HAP-1 (cell line): Measurements from ENCODE around the gene FKBP14.
A peak's percentile ranks its signal among the peaks of the same experiment; 100 is the strongest.

Source experiments
- DNase-seq, 2 experiments: peaks; one replicate each; pipeline ENCODE4 v3.0.0-alpha.2; 2016 to 2020; ENCODE audit warnings: low spot score in 2 of 2
- H3K27me3 ChIP-seq: fragments of 250-450 bp; sonication (Bioruptor Pico); 2 replicates; pipeline ENCODE4 v1.5.1; 2020; ENCODE audit warnings: low read depth, mild to moderate bottlenecking, moderate library complexity
- H3K36me3 ChIP-seq: fragments of 250-450 bp; sonication (Bioruptor Pico); replicated peaks from 2 replicates; pipeline ENCODE4 v1.5.1; 2020; ENCODE audit warnings: mild to moderate bottlenecking
- H3K4me1 ChIP-seq: fragments of 250-450 bp; sonication (Bioruptor Pico); 2 replicates; pipeline ENCODE4 v1.5.1; 2020; ENCODE audit warnings: mild to moderate bottlenecking
- H3K4me3 ChIP-seq: fragments of 250-450 bp; sonication (Bioruptor Pico); 2 replicates; pipeline ENCODE4 v1.5.1; 2020; ENCODE audit warnings: mild to moderate bottlenecking, moderate library complexity
- H3K9me3 ChIP-seq: fragments of 250-450 bp; sonication (Bioruptor Pico); 2 replicates; pipeline ENCODE4 v1.5.1; 2020; ENCODE audit warnings: mild to moderate bottlenecking, moderate library complexity
- in situ Hi-C: fragments of 300-500 bp; cut with MboI; formaldehyde crosslinking; loops from 3 replicates; pipeline ENCODE4 v1.14.3; 2020; ENCODE audit warnings: low sequenced_read_pairs, inconsistent platforms, mixed read lengths

Gene FKBP14

GRCh38 chr7:30027740-30028215 lies 1.3 kb upstream of the FKBP14 start:
- in situ Hi-C loops, result no loop called here
- H3K36me3 ChIP-seq, result no peaks in the 10 kb centered on the region
- peaks cover 27% of the 10 kb centered on the region for H3K4me1 ChIP-seq
- H3K9me3 ChIP-seq, result no peaks in the 10 kb centered on the region
- H3K4me3 ChIP-seq, result peak overlapping the region; percentile 68
- H3K27me3 ChIP-seq, result no peaks in the 10 kb centered on the region
- no peak for DNase-seq

DNA sequence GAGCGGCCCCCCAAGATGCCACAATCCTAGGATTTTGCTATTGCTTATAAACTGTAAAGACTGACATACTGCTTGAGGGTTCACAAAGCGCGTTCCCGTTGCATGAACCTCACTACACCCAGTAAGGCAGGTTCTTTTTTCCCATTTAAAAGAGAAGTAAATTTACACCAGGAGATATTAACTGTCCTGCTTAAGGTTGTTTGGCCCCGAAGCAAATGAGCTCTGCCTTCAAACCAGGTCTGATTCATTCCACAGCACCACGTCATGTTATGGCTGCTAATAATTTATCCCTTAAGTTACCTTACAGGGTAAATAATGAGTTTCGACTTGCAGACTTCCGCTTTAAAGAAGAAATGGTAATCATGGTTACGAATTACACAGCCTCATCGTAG lies 559 bp upstream of the FKBP14 start:
- Histone ChIP-seq H3K4me1 (peaks cover 27% of the 10 kb centered on the region), H3K27me3 (no peaks in the 10 kb centered on the region)
- no peak for DNase-seq

GRCh38 chr7:30023524-30023923 lies 3.0 kb downstream of the FKBP14 start:
- H3K36me3 ChIP-seq, result peaks cover 4% of the 10 kb centered on the region
- H3K9me3 ChIP-seq, result no peaks in the 10 kb centered on the region
- DNase-seq, result no peak
- H3K4me1 ChIP-seq, result peaks cover 19% of the 10 kb centered on the region
- in situ Hi-C loops, result no loop called here
- H3K27me3 ChIP-seq, result no peaks in the 10 kb centered on the region
- no peak overlapping the region for H3K4me3 ChIP-seq

More for the DNA sequence above, 559 bp upstream of the FKBP14 start:
- Histone ChIP-seq H3K4me3 (peak overlapping the region; percentile 68), H3K9me3 (no peaks in the 10 kb centered on the region), H3K36me3 (no peaks in the 10 kb centered on the region)
- in situ Hi-C loops, result no loop called here

GRCh38 chr7:30022991-30023390 lies 3.5 kb downstream of the FKBP14 start:
- H3K36me3 ChIP-seq, result peaks cover 8% of the 10 kb centered on the region

GRCh38 chr7:30020535-30020934 lies 6.0 kb downstream of the FKBP14 start:
- DNase-seq, result no peak
- Histone ChIP-seq H3K4me1 (peaks cover 10% of the 10 kb centered on the region; the same call in 1 of the 2 replicates), H3K36me3 (peaks cover 11% of the 10 kb centered on the region), H3K27me3 (no peaks in the 10 kb centered on the region), H3K9me3 (no peaks in the 10 kb centered on the region), H3K4me3 (no peak overlapping the region)
- in situ Hi-C loops, result no loop called here

More at GRCh38 chr7:30022991-30023390, 3.5 kb downstream of the FKBP14 start:
- no peak for DNase-seq
- Histone ChIP-seq H3K4me1 (peaks cover 19% of the 10 kb centered on the region), H3K27me3 (no peaks in the 10 kb centered on the region), H3K9me3 (no peaks in the 10 kb centered on the region), H3K4me3 (no peak overlapping the region)
- in situ Hi-C loops, result no loop called here

DNA sequence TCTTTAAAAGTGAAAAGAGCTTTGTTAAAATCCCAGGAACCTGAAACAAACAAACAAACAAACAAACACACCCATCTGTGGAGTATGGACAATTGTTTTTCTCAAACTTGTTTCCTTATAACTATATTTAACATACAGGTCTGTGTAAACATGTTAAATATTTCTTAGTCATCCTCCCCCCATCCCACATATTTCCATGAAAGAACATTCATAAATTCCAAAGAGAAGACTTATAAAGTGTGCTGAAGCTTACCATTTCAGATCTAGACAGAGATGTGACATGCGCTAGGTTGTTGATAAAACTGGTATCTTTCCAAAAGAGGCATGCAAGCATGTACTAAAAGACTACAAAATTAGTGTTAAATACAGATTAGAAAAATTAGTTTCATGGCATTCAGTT lies 6.5 kb downstream of the FKBP14 start:
- Histone ChIP-seq H3K36me3 (peaks cover 11% of the 10 kb centered on the region), H3K4me1 (peaks cover 6% of the 10 kb centered on the region; the same call in 1 of the 2 replicates), H3K9me3 (no peaks in the 10 kb centered on the region), H3K4me3 (no peak overlapping the region), H3K27me3 (no peaks in the 10 kb centered on the region)
- in situ Hi-C loops, result no loop called here
- DNase-seq, result no peak

- DNase-seq, result no peak
- in situ Hi-C loops, result no loop called here
- H3K27me3 ChIP-seq, result no peaks in the 10 kb centered on the region
- peaks cover 11% of the 10 kb centered on the region for H3K36me3 ChIP-seq
- peaks cover 3% of the 10 kb centered on the region; the same call in 1 of the 2 replicates for H3K4me1 ChIP-seq
- H3K9me3 ChIP-seq, result no peaks in the 10 kb centered on the region
- H3K4me3 ChIP-seq, result no peak overlapping the region
Measured at GRCh38 chr7:30019387-30019786, 7.1 kb downstream of the FKBP14 start.

DNA sequence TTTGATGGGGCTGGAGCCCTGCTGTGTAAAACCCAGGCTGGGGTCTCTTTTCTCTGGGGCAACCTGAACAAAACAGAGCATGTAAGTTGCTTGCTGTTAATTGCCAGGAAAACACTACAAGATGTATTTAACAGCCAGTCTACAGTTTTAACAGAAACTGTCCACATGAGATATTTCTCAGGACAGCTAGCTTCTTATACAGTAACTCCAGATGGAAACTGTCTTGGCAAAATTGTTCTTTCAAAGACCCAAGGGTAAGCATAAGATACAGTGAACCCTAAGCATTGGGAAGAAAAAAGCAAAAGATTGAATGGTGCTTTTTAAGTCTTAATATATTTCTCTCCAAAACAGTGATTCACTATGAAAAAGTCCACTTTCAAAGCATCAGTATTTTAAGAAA lies 8.1 kb downstream of the FKBP14 start:
- peaks cover 3% of the 10 kb centered on the region; the same call in 1 of the 2 replicates for H3K4me1 ChIP-seq
- no peak for DNase-seq
- H3K9me3 ChIP-seq, result no peaks in the 10 kb centered on the region
- H3K27me3 ChIP-seq, result no peaks in the 10 kb centered on the region
- in situ Hi-C loops, result no loop called here
- no peak overlapping the region for H3K4me3 ChIP-seq
- H3K36me3 ChIP-seq, result peaks cover 19% of the 10 kb centered on the region

DNA sequence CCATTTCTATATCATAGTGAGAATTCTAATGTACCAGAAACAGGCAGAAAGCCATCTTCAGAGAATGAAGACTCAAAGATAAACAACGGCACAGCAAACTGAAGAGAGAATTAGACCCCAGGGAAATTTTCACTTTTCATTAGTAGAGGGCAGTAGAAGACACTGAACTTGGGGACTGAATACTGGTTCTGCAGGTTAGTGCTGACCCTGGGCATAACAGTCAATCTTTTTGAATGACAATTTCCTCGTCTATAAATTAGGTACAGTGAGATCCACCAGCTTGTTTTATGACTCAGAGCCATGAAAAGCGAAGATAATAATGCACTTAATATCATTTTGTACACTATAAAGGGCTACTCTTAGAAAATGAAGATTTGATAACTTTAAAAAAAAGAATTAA lies 13.7 kb downstream of the FKBP14 start:
- no peaks in the 10 kb centered on the region for H3K4me1 ChIP-seq
- H3K9me3 ChIP-seq, result no peaks in the 10 kb centered on the region
- in situ Hi-C loops, result no loop called here

GRCh38 chr7:30010021-30010420 lies 16.5 kb downstream of the FKBP14 start:
- in situ Hi-C loops, result no loop called here
- H3K9me3 ChIP-seq, result no peaks in the 10 kb centered on the region
- peaks cover 11% of the 10 kb centered on the region for H3K36me3 ChIP-seq
- no peak for DNase-seq
- peaks cover 9% of the 10 kb centered on the region for H3K4me1 ChIP-seq
- no peaks in the 10 kb centered on the region for H3K27me3 ChIP-seq
- no peak overlapping the region for H3K4me3 ChIP-seq

More for the DNA sequence above, 13.7 kb downstream of the FKBP14 start:
- H3K36me3 ChIP-seq, result peaks cover 13% of the 10 kb centered on the region
- no peak for DNase-seq
- H3K27me3 ChIP-seq, result no peaks in the 10 kb centered on the region
- H3K4me3 ChIP-seq, result no peak overlapping the region

DNA sequence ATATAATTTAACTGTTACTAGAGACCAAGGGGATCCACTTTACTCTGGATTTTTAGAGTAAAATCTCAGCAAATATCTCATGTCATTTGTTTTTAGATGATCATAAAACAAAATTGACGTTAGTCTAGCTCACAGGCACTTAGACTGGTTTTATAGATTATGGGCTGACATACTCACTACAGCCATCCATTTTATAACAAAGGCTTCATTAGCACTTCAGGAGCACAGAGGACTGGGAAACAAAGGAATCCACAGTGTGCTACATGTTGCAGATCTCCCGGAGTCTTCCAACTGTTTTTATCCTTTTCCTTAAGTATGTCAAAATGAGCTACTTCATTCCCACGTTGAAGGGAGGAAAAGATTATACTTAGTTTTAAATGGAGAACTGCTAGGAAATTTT lies 21.0 kb downstream of the FKBP14 start:
- DNase-seq, result peak in 1 of 2 experiments; percentile 82

GRCh38 chr7:30003098-30003497 lies 23.4 kb downstream of the FKBP14 start:
- no peaks in the 10 kb centered on the region for H3K27me3 ChIP-seq
- in situ Hi-C loops, result no loop called here

More for the DNA sequence above, 21.0 kb downstream of the FKBP14 start:
- H3K27me3 ChIP-seq, result no peaks in the 10 kb centered on the region
- in situ Hi-C loops, result no loop called here
- H3K9me3 ChIP-seq, result no peaks in the 10 kb centered on the region
- H3K4me3 ChIP-seq, result no peak overlapping the region
- no peaks in the 10 kb centered on the region for H3K36me3 ChIP-seq
- H3K4me1 ChIP-seq, result peaks cover 42% of the 10 kb centered on the region

DNA sequence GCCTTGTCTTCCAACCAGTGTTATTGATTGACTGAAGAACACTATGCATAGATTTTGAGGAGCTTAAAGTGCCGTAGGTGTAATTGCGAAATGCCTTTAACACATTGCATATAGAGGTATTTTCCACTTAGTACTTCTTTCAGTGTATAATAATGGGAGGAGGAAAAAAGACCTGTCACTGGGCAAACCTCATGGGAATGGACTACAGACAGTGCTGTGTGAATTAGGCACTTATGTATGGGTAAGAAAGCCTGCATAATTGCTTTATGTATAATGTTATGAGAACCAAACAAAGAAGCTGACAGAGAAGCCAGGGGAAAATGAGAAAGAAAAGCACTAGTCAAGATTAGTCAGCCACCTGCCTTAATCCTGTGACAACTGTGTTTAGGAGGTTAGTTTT lies 24.5 kb downstream of the FKBP14 start:
- H3K36me3 ChIP-seq, result no peaks in the 10 kb centered on the region
- peak; percentile 78 to 100 for DNase-seq
- peaks cover 49% of the 10 kb centered on the region for H3K4me1 ChIP-seq
- in situ Hi-C loops, result no loop called here
- H3K9me3 ChIP-seq, result no peaks in the 10 kb centered on the region
- H3K4me3 ChIP-seq, result no peak overlapping the region
- H3K27me3 ChIP-seq, result no peaks in the 10 kb centered on the region

More at GRCh38 chr7:30003098-30003497, 23.4 kb downstream of the FKBP14 start:
- H3K4me3 ChIP-seq, result no peak overlapping the region
- DNase-seq, result peak; percentile 51 to 52
- peaks cover 49% of the 10 kb centered on the region for H3K4me1 ChIP-seq
- no peaks in the 10 kb centered on the region for H3K9me3 ChIP-seq
- no peaks in the 10 kb centered on the region for H3K36me3 ChIP-seq

DNA sequence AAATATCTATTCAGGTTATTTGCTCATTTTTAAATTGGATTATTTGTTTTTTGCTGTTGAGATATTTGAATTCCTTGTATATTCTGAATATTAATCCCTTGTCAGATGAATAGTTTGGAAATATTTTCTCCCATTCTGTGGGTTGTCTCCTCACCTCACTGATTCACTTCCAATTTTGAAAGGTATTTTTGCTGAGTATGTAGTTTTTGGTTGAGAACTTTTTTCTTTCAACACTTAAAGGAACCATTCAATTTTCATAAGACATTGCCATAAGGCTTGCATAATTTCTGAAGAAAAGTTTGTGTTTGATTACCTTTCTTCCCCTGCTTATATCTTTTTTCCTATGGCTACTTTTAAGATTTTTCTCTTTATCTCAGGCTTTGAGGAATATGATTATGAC lies 28.0 kb downstream of the FKBP14 start:
- DNase-seq, result no peak
- Histone ChIP-seq H3K9me3 (no peaks in the 10 kb centered on the region; the same call in 1 of the 2 replicates), H3K27me3 (no peaks in the 10 kb centered on the region), H3K4me1 (peaks cover 34% of the 10 kb centered on the region), H3K4me3 (no peak overlapping the region), H3K36me3 (no peaks in the 10 kb centered on the region)
- in situ Hi-C loops, result no loop called here

DNA sequence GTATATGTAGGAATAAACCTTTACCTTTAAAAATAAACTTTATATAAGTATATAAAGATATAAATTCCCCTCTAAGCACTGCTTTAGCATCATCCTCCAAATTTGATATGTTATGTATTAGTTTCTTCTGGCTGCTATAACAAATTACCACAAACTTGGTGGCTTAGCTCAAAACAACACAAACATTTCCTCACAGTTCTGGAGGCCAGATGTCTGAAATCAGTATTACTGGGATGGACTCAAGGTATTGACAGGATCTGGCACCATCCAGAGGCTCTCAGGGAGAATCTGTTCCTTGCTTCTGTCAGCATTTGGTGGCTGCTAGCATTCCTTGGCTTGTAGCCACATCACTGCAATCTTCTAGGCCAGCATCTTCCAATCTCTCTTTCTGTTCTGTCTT lies 30.2 kb downstream of the FKBP14 start:
- in situ Hi-C loops, result no loop called here
- Histone ChIP-seq H3K4me3 (no peak overlapping the region), H3K9me3 (peaks cover 3% of the 10 kb centered on the region), H3K36me3 (no peaks in the 10 kb centered on the region), H3K27me3 (no peaks in the 10 kb centered on the region), H3K4me1 (peaks cover 15% of the 10 kb centered on the region)
- DNase-seq, result no peak
